ENCODE results near the gene PHF19. TPM values are rescaled to one million over a fixed set of nuclear protein-coding genes. Genes with fewer than 3 reads are reported as not detected.

The PHF19 gene
- total RNA-seq, 1 donor from 2014 or later, result 18.5 TPM

- peaks cover 2% of the 10 kb centered on the region for H3K36me3 ChIP-seq (ENCODE audit: control insufficient read depth, insufficient read depth, low read length)
- H3K27me3 ChIP-seq (ENCODE audit: control insufficient read depth, insufficient read depth, low read length), result no peaks in the 10 kb centered on the region
- TF ChIP-seq CTCF (IDR thresholded peaks at IDR 0.05; ENCODE audit: insufficient read depth, low read length, poor library complexity, severe bottlenecking), result peak; percentile 61
- H3K4me3 ChIP-seq (ENCODE audit: low read depth, low read length), result peak overlapping the region; percentile 48
- peak; percentile 79 for DNase-seq (ENCODE audit: low read depth)
Observed at GRCh38 chr9:120868676-120869359, 8.2 kb downstream of the PHF19 start.

- no peak for TF ChIP-seq CTCF (IDR thresholded peaks at IDR 0.05; ENCODE audit: insufficient read depth, low read length, poor library complexity, severe bottlenecking)
- Histone ChIP-seq H3K4me3 (ENCODE audit: low read depth, low read length) (peak overlapping the region; percentile 12), H3K27me3 (ENCODE audit: control insufficient read depth, insufficient read depth, low read length) (no peaks in the 10 kb centered on the region), H3K36me3 (ENCODE audit: control insufficient read depth, insufficient read depth, low read length) (peaks cover 2% of the 10 kb centered on the region)
- no peak for DNase-seq (ENCODE audit: low read depth)
Observed at GRCh38 chr9:120868339-120868675, 8.7 kb downstream of the PHF19 start.

- Histone ChIP-seq H3K27me3 (ENCODE audit: control insufficient read depth, insufficient read depth, low read length) (no peaks in the 10 kb centered on the region), H3K36me3 (ENCODE audit: control insufficient read depth, insufficient read depth, low read length) (peaks cover 2% of the 10 kb centered on the region), H3K4me3 (ENCODE audit: low read depth, low read length) (no peak overlapping the region)
- no peak for TF ChIP-seq CTCF (IDR thresholded peaks at IDR 0.05; ENCODE audit: insufficient read depth, low read length, poor library complexity, severe bottlenecking)
- DNase-seq (ENCODE audit: low read depth), result no peak
Observed at GRCh38 chr9:120867676-120868338, 9.2 kb downstream of the PHF19 start.

- Histone ChIP-seq H3K27me3 (ENCODE audit: control insufficient read depth, insufficient read depth, low read length) (no peaks in the 10 kb centered on the region), H3K36me3 (ENCODE audit: control insufficient read depth, insufficient read depth, low read length) (peaks cover 2% of the 10 kb centered on the region), H3K4me3 (ENCODE audit: low read depth, low read length) (no peak overlapping the region)
- TF ChIP-seq CTCF (IDR thresholded peaks at IDR 0.05; ENCODE audit: insufficient read depth, low read length, poor library complexity, severe bottlenecking), result no peak
- DNase-seq (ENCODE audit: low read depth), result no peak
Observed at GRCh38 chr9:120866651-120867050, 10.3 kb downstream of the PHF19 start.

GRCh38 chr9:120865809-120866208, 11.2 kb downstream of the PHF19 start:
- no peak overlapping the region for H3K4me3 ChIP-seq (ENCODE audit: low read depth, low read length)
- DNase-seq (ENCODE audit: low read depth), result no peak
- no peak for TF ChIP-seq CTCF (IDR thresholded peaks at IDR 0.05; ENCODE audit: insufficient read depth, low read length, poor library complexity, severe bottlenecking)
- peaks cover 2% of the 10 kb centered on the region for H3K36me3 ChIP-seq (ENCODE audit: control insufficient read depth, insufficient read depth, low read length)
- H3K27me3 ChIP-seq (ENCODE audit: control insufficient read depth, insufficient read depth, low read length), result no peaks in the 10 kb centered on the region

Measured in kidney epithelial cell (primary cell).